ENCODE results near the gene GAST.
"Not testable (repeated sequence)": the region's sequence is repeated elsewhere in the genome, so short reads cannot be mapped to it uniquely, and the experiment has no call there.

The GAST gene

DNA sequence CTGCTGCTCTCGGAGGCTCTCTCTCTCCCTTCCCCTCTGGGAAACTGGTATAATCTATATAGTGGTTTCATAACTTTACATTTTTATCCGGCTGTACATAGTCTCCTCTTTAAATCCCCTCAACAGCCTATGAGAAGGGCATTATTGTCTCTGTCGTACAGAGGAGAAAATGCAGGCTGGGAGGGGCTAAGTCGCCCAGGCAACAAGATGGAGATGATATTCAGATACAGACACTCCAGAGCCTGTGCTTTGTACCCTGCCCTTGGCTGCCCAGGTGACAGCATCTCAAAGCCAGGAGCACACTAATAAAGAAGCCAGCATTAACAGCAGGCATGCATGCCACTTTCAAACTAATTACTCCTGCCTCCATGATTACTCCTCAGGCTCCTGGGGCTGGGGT, 28.1 kb upstream of the GAST start:
- DNase-seq = no peak

DNA sequence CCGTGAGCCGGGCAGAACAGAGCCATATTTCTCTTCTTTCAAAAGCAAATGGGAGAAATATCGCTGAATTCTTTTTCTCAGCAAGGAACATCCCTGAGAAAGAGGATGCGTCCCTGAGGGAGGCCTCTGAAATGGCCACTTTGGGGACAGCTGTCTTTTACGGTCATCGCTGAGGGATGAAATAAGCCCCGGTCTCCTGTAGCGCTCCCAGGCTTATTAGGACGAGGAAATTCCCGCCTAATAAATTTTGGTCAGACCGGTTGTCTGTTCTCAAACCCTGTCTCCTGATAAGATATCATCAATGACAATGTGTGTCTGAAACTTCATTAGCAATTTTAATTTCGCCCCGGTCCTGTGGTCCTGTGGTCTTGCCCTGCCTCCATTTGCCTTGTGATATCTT, 26.4 kb upstream of the GAST start:
- DNase-seq = not testable (repeated sequence)

DNA sequence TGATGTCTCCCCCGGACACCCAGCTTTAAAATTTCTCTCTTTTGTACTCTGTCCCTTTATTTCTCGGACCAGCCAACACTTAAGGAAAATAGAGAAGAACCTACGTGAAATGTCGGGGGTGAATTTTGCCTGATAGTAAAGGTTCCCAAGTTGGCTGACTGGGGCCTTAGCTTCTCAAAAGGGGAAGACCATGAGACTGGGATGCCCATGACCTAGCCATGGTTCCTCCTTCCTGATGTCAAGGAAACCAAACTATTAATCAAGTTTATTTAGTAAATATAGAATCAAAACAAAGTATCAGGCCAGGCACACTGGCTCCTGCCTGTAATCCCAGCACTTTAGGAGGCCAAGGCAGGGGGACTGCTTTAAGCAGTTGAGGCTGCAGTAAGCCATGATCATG, 25.9 kb upstream of the GAST start:
- no peak for DNase-seq

DNA sequence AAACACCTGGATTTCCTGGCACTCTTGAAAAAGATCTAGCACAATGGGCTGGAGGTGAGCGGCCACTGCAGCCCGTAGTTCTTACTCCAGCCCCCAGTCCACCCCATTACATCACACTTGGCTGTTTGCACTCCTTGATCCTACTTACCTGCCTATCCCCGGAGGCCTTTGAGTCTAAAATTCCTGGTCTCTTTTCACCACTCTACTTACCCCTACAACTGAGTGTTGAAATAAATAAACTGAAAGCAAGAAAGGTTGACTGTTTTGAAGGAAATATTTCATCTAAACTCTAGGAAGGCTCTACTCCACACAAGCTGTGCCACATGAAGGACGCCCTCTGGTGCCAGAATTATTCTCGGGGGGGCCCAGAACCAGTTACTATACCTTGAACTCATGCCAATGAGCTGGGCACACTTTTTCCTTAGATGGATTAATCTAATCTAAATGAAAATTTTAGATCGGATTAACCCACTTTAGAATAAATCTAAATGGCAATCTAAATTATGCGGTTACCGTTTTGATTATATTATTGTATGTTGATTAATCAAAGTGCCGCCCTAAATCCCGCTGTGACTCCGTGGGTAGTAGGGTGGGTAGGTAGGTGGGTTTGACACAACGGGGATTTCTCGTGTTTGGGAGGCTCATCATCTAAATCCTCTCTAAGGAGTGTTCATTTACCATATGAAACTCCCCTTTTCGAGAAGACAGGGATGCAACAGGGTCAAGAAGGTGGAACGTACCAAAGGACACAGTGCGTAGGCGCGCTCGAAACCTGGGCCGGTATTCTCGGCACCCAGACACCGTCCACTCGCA, 24.1 kb upstream of the GAST start:
- peak; percentile 71 for DNase-seq

DNA sequence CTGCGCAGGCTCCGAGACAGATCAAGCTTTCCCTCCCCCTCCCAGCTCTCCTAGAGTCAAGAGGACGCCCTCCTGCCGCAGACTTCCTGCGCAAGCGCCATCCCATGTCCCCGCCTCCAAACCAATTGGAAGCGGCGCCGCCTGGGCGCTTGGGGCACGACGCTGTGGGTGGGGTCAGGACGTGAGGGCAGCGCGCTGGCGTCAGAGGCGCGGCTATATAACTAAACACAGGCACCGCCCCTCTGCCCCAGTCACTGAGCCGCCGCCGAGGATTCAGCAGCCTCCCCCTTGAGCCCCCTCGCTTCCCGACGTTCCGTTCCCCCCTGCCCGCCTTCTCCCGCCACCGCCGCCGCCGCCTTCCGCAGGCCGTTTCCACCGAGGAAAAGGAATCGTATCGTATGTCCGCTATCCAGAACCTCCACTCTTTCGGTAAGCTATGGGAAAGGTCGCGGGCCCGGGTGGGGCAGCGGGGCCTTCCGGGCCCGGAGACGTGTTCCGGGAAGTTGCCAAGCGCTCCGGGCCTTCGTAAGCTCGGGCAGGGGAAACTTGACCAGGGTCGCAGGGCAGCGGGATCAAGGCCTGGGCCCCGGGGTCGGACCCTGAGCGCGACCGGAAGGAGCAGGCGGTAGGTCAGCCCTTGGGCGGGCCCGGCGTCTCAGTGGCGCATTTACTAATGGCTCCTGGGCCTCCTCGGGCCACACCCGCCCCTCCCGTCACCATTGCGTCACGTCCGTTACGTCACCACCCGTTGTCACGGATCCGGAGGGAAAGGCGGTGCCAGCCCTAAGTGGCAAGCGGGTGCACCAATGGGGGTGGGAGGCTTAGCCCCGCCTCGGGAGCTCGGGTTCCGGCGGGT, 23.3 kb upstream of the GAST start, which contains the start of gene EIF1:
EIF1 (plus strand) TSS at position 245 of the 856 bp plus-strand sequence; CDS start at position 399, 154 bp downstream.
- DNase-seq = peak; percentile 99

DNA sequence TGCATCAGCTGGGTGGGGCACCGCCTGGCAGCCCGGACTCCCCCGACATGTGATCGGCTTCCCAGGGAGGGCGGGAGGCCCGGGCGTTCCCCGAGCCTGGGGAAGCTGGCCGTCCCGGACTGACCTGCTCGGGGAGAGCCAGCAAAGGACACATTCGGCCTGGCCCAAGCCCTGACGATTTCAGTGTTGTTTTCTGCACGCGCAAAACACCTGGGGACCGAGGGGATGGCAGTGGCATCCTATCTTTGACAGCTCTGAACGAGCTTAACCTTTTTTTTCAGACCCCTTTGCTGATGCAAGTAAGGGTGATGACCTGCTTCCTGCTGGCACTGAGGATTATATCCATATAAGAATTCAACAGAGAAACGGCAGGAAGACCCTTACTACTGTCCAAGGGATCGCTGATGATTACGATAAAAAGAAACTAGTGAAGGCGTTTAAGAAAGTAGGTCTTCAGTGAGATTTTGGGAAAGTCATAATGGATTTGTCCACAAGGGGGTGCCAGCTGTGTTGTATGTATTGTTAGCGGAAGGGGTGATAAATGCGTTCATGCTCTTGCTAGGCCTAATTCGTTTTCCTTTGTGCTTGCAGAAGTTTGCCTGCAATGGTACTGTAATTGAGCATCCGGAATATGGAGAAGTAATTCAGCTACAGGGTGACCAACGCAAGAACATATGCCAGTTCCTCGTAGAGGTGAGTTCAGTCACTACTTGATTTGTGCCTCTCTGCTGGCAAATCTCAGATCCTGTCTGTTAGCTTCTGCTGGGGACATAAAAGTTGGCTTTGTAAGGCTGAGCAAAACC, 22.4 kb upstream of the GAST start:
- DNase-seq = peak; percentile 51

DNA sequence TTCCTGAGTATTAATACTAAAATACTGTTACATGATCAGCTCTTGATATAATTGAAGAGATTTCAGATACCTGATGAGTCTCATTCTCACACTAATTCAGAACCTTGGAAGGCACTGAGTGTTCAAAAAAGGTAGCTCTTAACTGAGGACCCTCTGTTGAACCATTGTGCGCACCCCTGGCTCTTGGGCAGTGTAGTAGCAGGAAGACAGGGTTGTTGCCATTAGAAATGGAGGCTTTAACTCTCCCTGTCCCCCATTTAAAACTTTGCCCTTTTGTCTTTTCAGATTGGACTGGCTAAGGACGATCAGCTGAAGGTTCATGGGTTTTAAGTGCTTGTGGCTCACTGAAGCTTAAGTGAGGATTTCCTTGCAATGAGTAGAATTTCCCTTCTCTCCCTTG, 21.6 kb upstream of the GAST start:
- no peak for DNase-seq

DNA sequence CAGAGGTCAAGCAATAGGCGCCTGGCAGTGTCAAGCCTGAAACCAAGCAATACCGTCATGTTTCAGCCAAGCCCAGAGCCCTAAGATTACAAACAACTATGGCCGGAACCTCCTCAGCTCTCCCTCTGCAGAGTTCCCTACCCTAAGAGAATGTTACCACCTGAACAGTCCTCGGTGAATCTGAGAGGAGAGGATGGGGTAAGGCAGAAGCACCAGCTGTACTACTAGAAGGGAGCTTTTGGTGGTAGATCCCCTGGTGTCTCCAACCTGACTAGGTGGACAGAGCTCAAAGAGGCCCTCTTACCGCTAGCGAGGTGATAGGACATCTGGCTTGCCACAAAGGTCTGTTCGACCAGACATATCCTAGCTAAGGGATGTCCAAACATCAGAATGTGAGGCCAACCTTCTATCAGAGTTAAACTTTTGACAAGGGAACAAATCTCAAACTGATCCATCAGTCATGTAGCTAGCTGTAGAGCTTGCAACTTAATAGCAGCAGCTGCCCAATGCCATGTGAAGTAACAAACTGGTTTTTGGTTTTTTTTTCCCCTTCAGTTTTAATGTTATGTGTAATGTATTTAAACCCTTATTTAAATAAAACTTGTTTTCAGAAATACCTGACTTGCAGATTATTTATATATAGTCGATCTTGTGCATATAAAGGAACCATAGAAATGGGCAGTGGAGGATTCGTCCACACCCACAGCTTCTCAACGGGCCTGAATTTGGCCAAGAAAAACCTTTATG, 20.9 kb upstream of the GAST start:
- no peak for DNase-seq

DNA sequence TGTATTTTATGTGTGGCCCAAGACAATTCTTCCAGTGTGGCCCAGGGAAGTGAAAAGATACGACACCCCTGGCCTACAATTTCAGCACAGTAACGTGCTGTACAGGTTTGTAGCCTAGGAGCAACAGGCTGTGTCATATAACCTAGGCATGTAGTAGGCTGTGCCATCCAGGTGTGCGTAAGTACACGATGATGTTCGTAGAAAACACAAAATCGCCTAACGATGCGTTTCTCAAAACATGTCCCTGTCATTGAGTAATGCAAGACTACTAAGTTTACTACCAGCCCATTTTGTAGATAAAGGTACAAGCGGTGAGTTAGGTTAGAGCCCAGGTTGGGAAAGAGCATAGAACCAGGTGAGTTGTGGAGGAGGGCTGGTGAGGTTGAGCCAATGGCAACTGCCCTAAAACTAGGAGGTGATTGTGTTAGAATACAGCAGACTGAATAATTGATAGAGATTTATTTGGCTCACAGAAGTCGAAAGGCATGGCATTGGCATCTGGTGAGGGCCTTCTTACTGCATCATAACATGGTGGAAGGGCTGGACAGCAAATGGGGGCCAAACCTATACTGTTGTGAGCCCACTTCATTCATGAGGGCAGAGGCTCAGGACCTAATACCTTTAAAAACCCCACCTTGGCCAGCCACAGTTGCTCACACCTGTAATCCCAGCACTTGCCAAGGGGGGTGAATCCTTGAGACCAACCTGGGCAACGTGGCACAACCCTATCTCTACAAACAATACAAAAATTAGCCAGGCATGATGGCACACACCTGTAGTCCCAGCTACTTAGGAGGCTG, 19.2 kb upstream of the GAST start:
- no peak for DNase-seq

DNA sequence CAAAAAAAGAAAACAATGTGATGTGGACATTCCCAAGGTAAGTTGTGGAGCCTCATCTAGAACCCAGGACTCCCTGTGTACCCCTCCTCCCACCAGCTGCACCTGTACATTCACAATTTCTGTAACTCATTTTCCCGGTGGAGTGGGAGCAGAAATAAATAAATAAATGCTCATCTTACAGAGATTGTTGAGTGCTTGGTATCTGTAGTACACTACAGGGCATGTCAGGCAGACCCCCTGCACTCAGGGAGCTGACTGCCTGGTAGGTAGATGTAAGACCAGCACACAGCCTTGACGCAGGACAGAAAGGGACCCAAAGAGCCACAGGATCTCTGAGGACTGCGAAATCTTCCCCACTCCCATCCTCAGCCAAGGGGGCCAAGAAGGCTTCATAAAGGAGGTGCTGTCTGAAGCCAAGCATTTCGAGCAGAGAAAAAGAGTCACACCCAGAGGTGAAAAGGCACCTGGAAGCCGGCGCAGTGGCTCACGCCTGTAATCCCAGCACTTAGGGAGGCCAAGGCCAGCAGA, 16.9 kb upstream of the GAST start:
- DNase-seq = no peak

DNA sequence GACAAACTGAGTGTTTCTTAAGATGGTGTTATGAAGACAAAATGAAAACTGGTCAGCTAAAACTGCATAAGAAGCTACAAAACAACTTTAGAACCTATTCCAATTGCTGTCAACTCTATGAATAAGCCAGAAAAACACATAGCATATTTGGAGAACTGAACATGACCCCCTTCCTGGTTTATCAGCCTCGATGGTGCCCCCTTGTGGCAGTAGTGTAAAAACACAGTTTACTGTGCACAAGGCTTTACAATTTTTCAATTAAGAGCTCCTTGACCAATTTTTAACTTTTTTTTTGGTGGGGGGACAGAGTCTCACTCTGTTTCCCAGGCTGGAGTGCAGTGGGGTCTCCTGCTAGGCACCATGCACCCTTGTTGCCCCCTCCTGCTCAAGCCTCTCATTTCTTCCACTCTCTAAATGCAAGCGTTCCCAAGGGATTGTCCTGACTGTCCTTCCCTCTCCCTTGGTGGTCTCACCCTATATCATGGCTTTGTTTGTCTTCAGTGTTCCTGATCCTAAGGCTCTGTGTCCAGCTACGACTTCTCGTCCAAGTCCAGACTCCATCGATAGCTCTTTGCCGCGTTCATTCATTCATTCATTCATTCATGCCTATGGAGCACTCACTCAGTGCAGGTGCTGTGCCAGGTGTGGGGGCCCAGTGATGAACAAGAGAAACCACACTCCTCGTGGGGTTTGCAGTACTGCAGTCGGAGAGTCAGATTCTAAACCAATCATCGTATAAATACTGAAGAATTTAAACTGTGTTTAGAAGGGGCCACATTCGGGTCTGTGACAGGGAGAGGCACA, 16.0 kb upstream of the GAST start:
- peak; percentile 90 for DNase-seq

DNA sequence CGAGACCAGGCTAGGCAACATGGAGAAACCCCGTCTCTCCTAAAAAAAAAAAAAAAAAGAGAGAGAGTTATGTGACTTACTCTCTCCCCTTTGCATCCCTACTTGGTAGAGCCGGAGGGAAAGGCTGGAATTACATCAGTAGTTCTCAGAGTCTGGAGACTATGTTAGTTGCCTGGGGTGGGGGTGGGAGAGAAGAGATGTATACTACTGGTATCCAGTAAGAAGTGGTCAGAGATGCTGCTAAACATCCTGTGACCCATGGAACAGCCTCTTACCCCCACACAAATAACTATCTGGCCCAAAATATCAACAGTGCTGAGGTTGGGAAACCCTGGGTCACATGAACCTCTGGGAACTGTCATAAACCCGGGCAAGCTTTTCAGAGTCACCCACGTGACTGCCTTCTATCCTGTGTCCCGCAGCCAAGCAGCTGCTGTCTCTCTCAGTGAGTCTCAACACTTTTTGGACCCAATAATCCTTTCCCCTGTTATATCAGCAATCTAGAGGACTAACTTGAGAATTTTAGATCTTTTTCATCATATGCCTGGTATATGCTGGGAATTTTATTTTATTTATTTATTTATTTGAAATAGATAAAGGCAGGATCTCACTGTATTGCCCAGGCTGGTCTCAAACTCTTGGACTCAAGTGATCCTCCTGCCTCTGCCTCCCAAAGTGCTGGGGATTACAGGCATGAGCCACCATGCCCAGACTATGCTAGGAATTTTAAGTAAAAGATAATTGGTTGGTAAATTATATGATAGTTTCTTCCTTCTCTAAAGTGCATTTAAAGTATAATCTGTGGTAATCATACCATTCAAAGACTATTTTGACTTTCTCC, 14.8 kb upstream of the GAST start:
- no peak for DNase-seq

DNA sequence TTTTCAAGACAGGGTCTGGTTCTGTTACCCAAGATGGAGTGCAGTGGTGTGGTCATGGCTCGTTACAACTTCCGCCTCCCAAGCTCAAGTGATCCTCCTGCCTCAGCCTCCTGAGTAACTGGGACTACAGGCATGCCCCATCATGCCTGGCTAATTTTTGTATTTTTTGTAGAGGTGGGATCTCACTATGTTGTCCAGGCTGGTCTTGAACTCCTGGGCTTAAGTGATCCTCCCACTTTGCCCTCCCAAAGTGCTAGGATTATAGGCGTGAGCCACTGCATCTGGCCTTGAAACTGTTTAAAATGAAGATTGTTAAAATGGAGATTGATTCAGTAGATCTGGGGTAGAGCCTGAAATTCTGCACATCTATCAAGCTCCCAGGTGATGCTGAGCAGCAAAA, 11.3 kb upstream of the GAST start:
- DNase-seq = not testable (repeated sequence)

DNA sequence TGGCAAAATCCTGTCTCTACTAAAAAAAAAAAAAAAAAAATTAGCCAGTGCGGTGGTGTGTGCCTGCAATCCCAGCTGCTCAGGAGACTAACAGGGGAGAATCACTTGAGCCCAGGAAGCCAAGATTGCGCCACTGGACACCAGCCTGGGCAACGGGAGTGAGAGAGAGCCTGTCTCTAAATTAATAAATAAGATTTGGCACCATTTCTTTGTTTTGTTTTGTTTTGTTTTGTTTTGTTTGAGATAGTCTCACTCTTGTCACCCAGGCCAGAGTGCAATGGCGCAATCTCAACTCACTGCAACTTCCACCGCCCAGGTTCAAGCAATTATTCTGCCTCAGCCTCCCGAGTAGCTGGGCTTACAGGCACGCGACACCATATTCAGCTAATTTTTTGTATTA, 9.4 kb upstream of the GAST start:
- no peak for DNase-seq

DNA sequence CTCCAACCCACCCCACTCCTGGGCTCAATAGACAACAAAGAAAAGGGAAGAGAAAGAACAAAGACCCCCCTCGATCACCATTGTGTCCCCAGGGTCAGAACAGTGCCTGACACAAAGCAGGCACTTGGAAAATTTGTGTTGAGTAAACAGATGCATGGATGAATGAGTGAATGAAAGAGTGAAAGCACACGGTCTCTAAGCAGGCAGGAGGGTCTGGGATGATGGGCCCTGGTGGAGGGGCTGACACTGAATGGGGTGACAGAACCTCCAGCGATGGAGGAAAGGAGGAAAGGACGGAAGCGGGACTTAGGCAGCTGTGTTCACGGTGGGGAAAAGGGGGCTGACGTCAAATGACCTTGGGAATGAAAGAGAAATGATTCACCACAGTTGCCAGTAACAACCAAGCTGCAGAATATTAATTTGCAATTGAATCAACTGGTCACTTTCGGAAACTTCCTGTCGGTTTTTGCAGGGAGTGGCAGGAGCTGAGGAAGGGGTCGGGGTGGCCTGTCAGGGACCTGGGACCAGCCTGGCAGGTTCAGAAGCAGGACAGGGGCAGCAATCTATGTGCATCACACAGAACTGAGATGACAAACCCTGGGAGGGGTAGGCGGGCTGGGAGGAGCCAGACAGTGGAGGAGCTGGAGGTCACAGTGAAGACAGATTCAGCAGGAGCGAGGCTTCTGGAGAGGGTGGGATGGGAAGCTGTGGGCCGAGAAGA, 6.7 kb upstream of the GAST start:
- no peak for DNase-seq

DNA sequence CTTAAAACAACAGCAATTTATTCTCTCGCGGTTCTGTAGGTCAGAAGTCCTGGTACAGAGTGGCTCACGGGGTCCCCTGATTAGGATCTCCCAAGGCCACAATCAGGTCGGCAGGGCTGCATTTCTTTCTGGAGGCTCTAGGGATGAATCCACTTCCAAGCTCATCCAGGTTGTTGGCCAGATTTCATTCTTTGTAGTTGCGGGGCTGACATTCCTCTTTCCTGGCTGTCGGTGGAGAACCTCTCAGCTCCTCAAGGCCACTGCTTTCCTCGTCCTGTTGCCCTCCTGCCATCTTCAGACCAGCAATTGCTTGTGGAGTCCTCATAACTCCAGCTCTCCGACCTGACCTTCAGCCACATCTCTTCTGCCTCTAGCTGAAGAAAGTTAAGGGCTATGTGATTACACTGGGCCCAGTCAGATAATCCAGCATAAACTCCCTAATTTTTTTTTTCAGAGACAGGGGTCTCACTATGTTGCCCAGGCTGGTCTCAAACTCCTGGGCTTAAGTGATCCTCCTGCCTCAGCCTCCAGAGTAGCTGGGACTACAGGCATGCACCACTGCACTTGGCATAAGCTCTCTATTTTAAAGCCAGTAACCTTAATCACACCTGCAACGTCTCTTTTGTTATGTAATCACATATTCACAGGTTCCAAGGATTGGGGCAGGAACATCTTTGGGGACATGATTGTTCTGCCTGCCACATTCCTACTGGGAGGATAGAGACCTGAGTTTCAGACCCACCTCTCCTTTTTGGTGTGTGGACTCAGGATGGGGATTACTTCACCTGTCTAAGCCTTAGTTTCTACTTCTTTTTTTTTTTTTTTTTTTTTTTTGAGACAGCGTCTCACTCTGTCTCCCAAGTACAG, 4.1 kb upstream of the GAST start:
- DNase-seq = no peak

DNA sequence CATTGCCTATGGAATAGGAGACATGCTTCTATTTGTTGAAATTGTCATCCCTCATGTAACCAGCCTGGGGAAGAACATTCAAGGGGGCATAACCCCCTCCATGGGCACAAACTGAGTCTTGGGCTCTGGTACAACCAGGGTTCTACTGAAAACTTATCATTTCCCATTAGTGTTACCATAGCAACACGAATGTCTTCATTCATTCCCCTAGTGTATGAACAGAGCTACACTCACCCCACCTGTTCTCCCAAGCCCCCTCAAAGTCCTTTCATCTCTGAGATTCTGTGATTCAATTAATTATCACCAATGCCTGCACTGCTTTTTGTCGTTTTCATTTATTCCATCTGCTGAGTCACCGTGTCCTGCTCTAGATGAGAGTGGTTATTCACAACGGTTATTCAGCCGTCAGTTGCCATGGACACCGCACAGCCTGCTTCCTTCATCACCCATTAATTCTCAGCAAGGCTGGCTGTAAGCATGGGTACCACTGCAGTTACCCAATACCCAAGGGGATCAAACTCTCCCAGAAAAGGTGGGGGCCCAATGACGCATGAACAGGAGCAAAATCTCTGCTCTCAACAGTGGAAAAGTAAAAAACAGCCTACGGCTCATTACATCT, 1.6 kb upstream of the GAST start:
- no peak for DNase-seq

All from NCI-H1694 treated with DMSO at 0.1 percent for 48 hours (cell line).